Activated CD4-positive, alpha-beta T cell treated with anti-CD3 and anti-CD28 coated beads, Interleukin-2, amount 10 ng/mL, durations not matched to agents 24 days and 14 days (primary cell): Measurements from ENCODE around the gene ZDHHC24. TPM values are rescaled to one million over a fixed set of nuclear protein-coding genes. Genes with fewer than 3 reads are reported as not detected.

Experiments
- DNase-seq: peaks from one replicate; pipeline ENCODE4 v3.0.0; 2022
- H3K27ac Mint-ChIP-seq: one replicate; pipeline ENCODE4 v1.8.0; 2022; ENCODE audit warnings: mild to moderate bottlenecking, mixed read lengths
- H3K27me3 Mint-ChIP-seq: one replicate; pipeline ENCODE4 v1.8.0; 2022; ENCODE audit warnings: mixed read lengths
- H3K36me3 Mint-ChIP-seq: one replicate; pipeline ENCODE4 v1.8.0; 2022; ENCODE audit warnings: low read depth, mild to moderate bottlenecking, mixed read lengths
- H3K4me1 Mint-ChIP-seq: one replicate; pipeline ENCODE4 v1.8.0; 2021; ENCODE audit warnings: mixed read lengths
- H3K4me3 Mint-ChIP-seq: one replicate; pipeline ENCODE4 v1.8.0; 2022; ENCODE audit warnings: mild to moderate bottlenecking, moderate library complexity, mixed read lengths
- H3K9me3 Mint-ChIP-seq: one replicate; pipeline ENCODE4 v1.8.0; 2021; ENCODE audit warnings: mixed read lengths
- intact Hi-C: fragments of 100-400 bp; cut with micrococcal nuclease; formaldehyde crosslinking; loops from one replicate; pipeline ENCODE4 v1.15.1; 2023
- total RNA-seq: library from RNA; stranded (reverse); gene quantifications from 2 replicates; pipeline ENCODE4 v1.2.3, GENCODE V29; 2022

Gene ZDHHC24
- total RNA-seq, 1 donor from 2014 or later: 12.2 TPM

DNA sequence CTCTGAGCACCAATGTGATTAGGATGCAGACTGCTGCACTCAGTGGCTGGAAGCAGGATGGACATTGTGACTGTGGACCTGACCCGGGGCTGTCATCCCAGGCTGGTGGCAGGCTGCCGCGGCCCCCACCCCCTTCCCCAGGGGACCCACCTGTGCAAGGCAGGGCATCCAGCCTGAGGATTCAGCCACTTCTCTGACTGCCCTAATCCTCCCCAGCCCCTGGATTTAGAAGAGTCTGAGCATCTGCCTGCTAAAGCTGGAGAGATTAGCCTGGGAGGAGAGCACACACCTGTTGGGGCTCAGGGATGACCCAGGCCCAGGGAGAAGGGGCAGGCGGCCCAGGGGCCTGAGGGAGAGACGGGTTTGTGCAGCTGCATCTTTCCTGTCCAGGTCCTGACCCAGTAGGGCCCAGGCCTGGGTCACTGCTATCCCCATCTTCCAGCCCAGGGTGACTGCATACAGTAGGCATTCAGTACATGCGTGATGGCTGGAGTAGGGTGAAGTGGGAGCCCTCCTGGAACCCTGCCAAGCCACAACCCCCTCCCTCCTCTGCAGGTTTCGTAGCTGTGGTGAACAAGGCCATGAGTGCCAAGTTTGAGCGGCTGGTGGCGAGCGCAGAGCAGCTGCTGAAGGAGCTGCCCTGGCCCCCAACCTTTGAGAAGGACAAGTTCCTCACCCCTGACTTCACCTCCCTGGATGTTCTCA is 53.5 kb downstream of the ZDHHC24 start:
- Mint-ChIP-seq H3K4me1 (no peaks in the 10 kb centered on the region), H3K27ac (no peak overlapping the region), H3K27me3 (no peaks in the 10 kb centered on the region), H3K4me3 (no peak overlapping the region), H3K9me3 (no peaks in the 10 kb centered on the region), H3K36me3 (peaks cover 22% of the 10 kb centered on the region)
- no peak for DNase-seq
- intact Hi-C loops: no loop called here

DNA sequence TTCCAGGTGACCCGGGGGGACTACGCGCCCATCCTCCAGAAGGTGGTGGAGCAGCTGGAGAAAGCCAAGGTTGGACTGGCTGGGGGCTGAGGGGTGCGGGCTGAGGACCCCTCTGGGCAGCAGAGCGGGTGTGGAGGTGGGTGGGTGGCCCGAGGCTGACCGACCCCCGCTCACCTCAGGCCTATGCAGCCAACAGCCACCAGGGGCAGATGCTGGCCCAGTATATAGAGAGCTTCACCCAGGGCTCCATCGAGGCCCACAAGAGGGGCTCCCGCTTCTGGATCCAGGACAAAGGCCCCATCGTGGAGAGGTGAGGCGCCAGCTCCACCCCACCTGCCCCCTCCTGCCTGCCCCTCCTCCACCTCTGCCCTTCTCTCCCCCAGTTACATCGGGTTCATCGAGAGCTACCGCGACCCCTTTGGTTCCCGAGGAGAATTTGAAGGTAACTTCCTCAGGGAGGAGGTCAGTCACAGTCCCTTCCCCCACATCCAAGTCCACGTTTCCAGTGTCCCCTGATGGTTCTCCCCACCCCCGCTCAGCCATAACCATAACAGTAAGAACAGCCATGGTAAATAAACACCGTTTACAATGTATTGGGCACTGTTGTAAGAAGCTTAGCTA is 54.4 kb downstream of the ZDHHC24 start:
- Mint-ChIP-seq H3K36me3 (peaks cover 16% of the 10 kb centered on the region), H3K27ac (no peak overlapping the region), H3K4me3 (no peak overlapping the region), H3K4me1 (no peaks in the 10 kb centered on the region), H3K9me3 (no peaks in the 10 kb centered on the region), H3K27me3 (no peaks in the 10 kb centered on the region)
- DNase-seq: no peak
- intact Hi-C loops: no loop called here

DNA sequence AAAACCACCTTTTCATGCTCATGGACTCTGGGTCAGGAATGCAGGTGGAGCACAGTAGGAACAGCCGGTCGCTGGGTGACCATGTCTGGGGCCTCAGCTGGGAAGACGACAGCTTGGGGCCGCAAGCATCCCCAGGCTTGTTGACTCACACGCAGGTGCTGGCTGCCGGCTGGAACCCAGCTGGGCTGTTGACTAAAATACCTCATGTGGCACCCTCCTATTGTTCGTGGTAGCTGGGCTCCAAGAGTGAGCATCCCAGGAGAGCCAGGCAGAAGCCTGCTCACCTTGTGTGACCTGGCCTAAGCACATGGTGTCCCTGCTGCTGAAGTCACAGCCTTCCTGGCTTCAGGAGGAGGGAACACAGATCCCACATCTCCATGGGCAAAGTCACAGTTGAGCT is 56.2 kb downstream of the ZDHHC24 start:
- Mint-ChIP-seq H3K4me1 (peaks cover 2% of the 10 kb centered on the region), H3K36me3 (peaks cover 17% of the 10 kb centered on the region)

DNA sequence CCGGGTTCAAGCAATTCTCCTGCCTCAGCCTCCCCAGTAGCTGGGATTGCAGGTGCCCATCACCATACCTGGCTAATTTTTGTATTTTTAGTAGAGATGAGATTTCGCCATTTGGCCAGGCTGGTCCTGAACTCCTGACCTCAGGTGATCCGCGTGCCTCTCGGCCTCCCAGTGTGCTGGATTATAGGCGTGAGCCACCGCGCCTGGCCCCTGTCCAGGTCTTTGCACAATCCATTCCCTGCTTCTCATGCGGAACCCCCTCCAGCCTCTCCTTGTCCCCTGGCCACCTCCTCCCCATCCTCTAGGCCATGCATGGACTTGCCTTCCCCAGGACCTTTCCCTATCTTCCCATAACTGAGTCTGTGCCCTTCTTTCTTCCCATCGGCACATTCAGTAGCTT is 56.9 kb downstream of the ZDHHC24 start:
- Mint-ChIP-seq H3K27ac (no peak overlapping the region), H3K27me3 (no peaks in the 10 kb centered on the region), H3K4me3 (no peak overlapping the region), H3K36me3 (peaks cover 18% of the 10 kb centered on the region), H3K9me3 (no peaks in the 10 kb centered on the region), H3K4me1 (peaks cover 3% of the 10 kb centered on the region)
- DNase-seq: no peak
- intact Hi-C loops: no loop called here

More for the DNA sequence above, 56.2 kb downstream of the ZDHHC24 start:
- no peak for DNase-seq
- intact Hi-C loops: no loop called here
- Mint-ChIP-seq H3K27ac (no peak overlapping the region), H3K27me3 (no peaks in the 10 kb centered on the region), H3K9me3 (no peaks in the 10 kb centered on the region), H3K4me3 (no peak overlapping the region)

DNA sequence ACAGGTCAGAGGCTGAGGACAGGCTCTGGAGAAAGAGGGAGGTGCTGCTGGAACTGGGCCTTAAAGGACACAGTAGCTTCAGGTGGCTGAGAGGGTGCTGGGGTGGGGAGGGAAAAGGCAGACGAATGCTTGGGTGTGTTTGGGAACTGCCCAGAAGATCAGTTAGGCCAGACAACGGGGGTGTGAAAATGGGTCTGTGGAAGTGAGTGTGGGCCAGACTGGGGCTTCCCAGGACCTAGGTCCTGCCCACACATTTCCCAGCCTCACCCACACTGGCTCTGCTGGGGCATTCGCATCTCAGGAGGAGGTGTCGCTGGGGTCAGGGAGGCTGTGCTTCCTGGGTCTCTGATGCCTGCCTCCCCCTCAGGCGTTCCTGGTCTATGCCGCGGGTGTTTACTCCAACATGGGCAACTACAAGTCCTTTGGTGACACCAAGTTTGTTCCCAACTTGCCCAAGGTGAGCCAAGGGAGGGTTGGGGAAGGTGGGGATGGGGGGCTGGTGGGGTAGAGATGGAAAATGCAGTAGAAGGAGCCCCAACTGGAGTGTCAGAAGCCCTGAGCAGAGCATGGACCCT is 61.0 kb downstream of the ZDHHC24 start:
- DNase-seq: no peak
- Mint-ChIP-seq H3K36me3 (peaks cover 21% of the 10 kb centered on the region), H3K4me3 (no peak overlapping the region), H3K27me3 (no peaks in the 10 kb centered on the region), H3K4me1 (peaks cover 12% of the 10 kb centered on the region), H3K9me3 (no peaks in the 10 kb centered on the region), H3K27ac (peak overlapping the region; percentile 40)
- intact Hi-C loops: no loop called here

DNA sequence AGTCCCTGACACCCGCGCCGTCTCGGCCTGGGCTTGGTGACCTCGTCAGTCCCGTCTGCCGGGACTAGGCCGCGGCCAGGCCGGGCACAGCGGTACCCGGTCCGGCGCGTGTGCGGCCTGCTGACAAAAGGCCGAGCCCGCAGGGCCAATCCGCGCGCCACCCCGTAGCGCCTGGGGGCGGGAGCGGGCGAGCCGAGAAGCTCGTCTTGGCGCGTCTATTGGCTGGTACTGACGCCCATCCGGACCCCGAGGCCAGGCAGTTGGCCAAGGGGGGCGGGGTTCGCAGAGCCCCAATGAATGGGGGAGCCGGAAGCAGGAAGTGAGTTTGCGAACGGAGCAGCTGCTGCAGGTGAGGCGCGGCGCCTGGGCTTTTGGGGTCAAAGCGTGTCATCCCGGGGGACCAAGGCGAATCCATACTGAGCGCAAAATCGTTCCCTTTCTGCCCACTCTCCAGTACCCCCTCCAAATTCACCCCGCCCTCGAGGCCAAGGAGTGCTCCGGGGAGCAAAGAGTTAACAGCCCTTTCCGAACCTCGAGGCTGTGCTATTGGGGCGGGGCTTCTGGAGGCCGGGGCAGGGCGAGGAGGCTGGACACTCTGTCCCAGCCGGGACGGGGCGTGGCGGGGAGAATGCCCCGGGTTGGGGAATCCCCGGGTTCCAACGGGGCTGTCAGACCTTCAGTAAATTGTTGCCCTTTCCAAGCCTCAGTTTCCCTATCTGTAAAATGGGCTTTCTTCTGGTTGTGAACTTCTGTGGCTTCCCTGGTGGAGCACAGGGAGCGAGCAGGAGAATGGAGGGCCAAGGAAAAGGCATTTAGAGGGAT is 65.5 kb downstream of the ZDHHC24 start, which contains the start of gene DPP3:
Gene DPP3, plus strand, starts transcription at position 318 of the 822 bp plus-strand sequence. CDS start 1,767 bp downstream, outside the sequence.
- Mint-ChIP-seq H3K9me3 (no peaks in the 10 kb centered on the region), H3K4me3 (peak within 1 kb of the TSS; percentile 93), H3K27me3 (no peaks in the 10 kb centered on the region), H3K27ac (peak within 1 kb of the TSS; percentile 90), H3K36me3 (peaks cover 14% of the 10 kb centered on the region), H3K4me1 (peaks cover 27% of the 10 kb centered on the region)
- peak; percentile 99 for DNase-seq
- intact Hi-C loops: loop anchor here (1.0 kb wide), 4 partner anchors 14 to 197 kb away; partner anchors contain the start of genes ACTN3, PELI3, RBM4B and ZDHHC24

DNA sequence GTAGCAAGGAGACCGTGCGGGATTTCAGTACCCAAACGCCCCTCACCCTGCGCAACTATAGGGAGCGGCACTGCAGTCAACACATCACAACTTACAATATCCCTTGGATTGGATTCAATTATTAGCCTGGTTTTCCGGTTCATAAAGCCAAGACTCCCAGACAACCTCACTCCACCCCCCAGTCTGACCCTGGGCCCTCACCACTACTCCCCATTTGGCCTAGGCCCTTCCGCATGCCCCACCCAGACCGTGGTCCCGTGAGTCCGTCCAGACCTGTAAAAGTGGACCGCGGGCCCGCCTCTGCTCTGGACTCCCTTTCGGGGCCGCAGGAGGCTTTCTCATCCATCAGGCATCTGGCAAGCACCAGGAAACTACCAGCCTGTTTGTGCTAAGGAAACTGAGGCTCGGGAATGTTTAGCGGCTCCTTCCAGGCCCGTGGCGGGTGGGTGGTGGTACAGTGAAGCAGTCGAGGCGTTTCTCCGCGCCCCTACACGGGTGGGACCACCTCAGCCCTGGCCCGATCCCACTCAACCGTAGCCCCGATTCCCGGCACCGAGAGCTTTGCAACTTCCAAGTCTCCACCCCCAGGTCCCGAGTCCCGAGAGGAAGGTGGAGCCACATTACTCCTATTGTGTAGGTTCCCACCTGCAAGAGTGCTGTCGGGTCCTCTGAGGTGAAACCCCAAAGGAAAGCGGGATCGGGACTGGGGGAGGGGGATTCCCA is 66.3 kb downstream of the ZDHHC24 start:
- peaks cover 11% of the 10 kb centered on the region for H3K36me3 Mint-ChIP-seq
- intact Hi-C loops: loop anchor here (1.0 to 2.0 kb wide), 5 partner anchors 13 to 198 kb away; partner anchors contain the start of genes ACTN3, PELI3, RBM4B and ZDHHC24
- peak; percentile 73 for DNase-seq
- no peaks in the 10 kb centered on the region for H3K27me3 Mint-ChIP-seq
- H3K4me3 Mint-ChIP-seq: peak overlapping the region; percentile 93
- peak overlapping the region; percentile 90 for H3K27ac Mint-ChIP-seq
- peaks cover 24% of the 10 kb centered on the region for H3K4me1 Mint-ChIP-seq
- H3K9me3 Mint-ChIP-seq: no peaks in the 10 kb centered on the region

DNA sequence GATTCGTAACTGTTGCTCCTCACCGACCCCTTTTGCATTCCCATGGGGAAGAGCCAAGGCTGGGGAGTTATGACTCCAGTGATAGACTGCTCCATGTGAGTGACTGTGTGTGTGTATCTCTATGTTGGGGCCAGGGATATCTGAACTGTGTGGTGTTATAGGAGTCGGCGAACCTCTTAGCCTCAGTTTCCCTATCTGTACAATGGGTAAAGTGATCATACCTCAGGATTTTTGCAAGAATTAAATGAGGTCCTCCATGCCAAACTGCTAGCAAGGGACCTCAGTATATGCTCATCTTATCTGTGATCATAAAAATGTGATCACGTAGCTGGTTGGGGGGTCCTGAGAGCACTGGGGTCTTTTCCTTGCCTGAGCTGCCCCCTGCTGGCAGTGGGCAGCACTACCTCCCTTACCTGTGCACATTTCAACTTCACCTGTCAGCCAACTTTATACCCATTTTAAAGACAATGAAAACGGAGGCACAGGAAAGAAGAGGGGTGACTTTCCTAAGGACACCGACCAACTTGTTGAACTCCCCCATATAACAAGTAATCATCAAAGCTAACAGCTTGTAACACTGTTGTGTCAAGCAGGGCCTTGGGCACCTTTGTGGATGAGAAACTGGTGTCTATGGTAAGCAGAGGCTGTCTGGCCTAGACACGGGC is 67.0 kb downstream of the ZDHHC24 start:
- H3K9me3 Mint-ChIP-seq: no peaks in the 10 kb centered on the region
- intact Hi-C loops: loop anchor here (2.0 kb wide), 1 partner anchor 70 kb away; no protein-coding TSS in a partner anchor
- peaks cover 14% of the 10 kb centered on the region for H3K36me3 Mint-ChIP-seq
- peak overlapping the region; percentile 90 for H3K27ac Mint-ChIP-seq
- DNase-seq: peak; percentile 77
- H3K4me3 Mint-ChIP-seq: peak overlapping the region; percentile 93
- H3K4me1 Mint-ChIP-seq: peaks cover 24% of the 10 kb centered on the region
- H3K27me3 Mint-ChIP-seq: no peaks in the 10 kb centered on the region

DNA sequence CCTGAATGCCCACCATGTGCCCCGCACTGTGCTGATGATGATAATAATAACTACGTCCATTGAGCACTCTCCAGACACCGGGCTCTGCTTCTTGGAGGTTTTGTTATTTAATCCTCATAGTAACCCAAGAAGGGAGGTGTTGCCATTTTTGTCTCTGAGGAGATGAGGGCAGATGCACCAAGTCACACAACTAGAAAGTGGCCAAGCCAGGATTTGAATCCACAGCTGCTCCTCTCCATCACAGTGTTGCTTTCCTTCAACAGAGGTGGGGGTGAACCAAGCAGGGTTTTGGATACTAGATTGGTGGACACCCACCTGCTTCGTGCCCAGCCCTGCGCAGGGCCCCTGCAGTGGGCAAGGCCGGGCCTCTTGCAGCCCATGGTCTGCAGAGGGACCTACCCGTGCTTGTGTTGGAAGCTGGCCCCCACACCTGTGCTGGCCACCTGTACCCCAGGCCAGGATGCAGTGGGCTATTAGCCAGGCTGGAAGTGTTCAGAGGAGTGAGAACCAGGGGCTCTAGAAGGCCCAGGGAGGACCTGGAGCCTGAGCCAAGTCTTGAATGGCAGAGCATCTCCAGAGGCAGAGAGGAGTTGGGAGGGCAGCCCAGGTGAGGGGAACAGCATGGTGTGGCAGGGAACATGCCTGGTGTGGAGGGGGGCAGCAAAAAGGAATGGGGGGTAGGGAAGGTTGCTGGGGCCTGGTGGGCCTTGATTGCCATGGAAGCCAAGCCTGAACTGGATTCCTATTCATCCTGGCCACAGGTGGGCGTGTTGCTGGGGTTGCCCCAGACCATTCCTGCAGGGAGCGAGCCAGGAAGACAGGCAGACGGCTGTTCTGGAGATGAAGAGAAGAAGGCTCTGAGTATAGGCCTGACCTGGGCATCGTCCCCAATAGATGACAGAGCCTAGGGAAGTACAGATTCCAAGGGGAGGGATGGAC is 68.3 kb downstream of the ZDHHC24 start:
- Mint-ChIP-seq H3K9me3 (no peaks in the 10 kb centered on the region), H3K27me3 (no peaks in the 10 kb centered on the region), H3K4me3 (peak overlapping the region; percentile 41), H3K27ac (no peak overlapping the region), H3K4me1 (peaks cover 23% of the 10 kb centered on the region), H3K36me3 (peaks cover 11% of the 10 kb centered on the region)
- DNase-seq: no peak
- intact Hi-C loops: loop anchor here (2.0 kb wide), 1 partner anchor 69 kb away; no protein-coding TSS in a partner anchor

DNA sequence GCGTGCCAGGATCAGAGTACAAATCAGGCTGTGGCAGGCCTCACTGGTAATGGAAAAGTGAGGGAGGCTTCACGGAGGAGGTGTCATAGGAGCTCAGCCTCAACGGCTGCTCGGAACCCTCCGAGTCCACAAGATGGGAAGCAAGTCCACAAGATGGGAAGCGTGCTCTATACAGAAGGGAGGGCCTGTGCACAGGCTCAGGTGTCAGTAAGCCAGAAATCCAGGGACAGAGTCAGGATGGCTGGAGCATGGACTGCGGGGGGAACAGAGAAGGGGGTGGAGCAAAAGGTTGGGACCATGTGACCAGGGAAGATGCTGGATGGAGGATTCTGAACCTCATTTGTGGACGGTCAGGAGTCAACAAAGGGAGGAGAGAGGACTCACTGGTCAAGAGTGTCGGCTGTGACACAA is 69.0 kb downstream of the ZDHHC24 start:
- H3K36me3 Mint-ChIP-seq: peaks cover 12% of the 10 kb centered on the region
- no peaks in the 10 kb centered on the region for H3K27me3 Mint-ChIP-seq
- no peak overlapping the region for H3K4me3 Mint-ChIP-seq
- no peak overlapping the region for H3K27ac Mint-ChIP-seq
- intact Hi-C loops: no loop called here
- H3K4me1 Mint-ChIP-seq: peaks cover 20% of the 10 kb centered on the region
- H3K9me3 Mint-ChIP-seq: no peaks in the 10 kb centered on the region
- DNase-seq: no peak

DNA sequence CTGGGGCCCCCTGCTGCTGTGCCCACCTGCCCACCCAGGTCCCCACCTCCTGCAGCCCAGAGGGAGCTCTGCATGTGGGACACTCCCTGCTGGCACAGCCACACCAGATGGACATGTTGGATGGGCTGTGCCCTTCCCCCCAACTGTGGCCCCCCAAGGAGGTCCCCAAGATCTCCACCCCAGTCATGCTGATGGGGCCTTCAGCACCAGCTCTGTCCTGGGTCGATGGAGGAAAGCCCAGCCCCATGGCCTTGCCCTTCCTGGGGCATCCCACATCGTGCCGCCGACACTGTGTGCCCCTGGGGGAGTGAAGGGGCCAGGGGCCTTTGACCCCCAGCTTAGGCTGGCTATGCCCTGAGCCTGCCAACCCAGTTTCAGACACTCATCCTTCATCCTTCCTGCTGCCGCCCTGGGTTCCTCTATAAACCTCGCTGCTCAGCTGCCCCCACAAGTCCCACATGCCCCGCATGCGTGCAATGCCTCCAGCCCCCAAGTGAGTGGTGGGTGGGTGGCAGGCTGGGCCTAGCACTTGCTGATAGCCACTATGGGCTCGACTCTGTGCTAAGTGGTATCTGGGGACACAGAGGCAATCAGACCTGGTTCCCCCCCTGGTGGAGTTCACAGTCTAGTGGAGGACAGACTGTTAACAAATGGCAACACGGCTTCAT is 69.5 kb downstream of the ZDHHC24 start:
- Mint-ChIP-seq H3K27me3 (no peaks in the 10 kb centered on the region), H3K36me3 (peaks cover 12% of the 10 kb centered on the region), H3K9me3 (no peaks in the 10 kb centered on the region), H3K4me3 (no peak overlapping the region), H3K4me1 (peaks cover 20% of the 10 kb centered on the region), H3K27ac (no peak overlapping the region)
- DNase-seq: no peak
- intact Hi-C loops: no loop called here
